ENCODE measurements around the gene SPINK4. TPM values are rescaled to one million over a fixed set of nuclear protein-coding genes. Genes with fewer than 3 reads are reported as not detected.

Gene SPINK4
- total RNA-seq, 1 donor from 2014 or later: not detected

GRCh38 chr9:33295571-33295970 is 55.6 kb downstream of the SPINK4 start:
- TF ChIP-seq CTCF (IDR thresholded peaks at IDR 0.05; ENCODE audit: insufficient read depth, low read length, poor library complexity, severe bottlenecking): no peak
- Histone ChIP-seq H3K36me3 (ENCODE audit: control insufficient read depth, insufficient read depth, low read length) (peaks cover under 1% of the 10 kb centered on the region), H3K27me3 (ENCODE audit: control insufficient read depth, insufficient read depth, low read length) (no peaks in the 10 kb centered on the region), H3K4me3 (ENCODE audit: low read depth, low read length) (no peak overlapping the region)
- DNase-seq (ENCODE audit: low read depth): no peak

- TF ChIP-seq CTCF (IDR thresholded peaks at IDR 0.05; ENCODE audit: insufficient read depth, low read length, poor library complexity, severe bottlenecking): no peak
- no peak for DNase-seq (ENCODE audit: low read depth)
- Histone ChIP-seq H3K4me3 (ENCODE audit: low read depth, low read length) (no peak overlapping the region), H3K36me3 (ENCODE audit: control insufficient read depth, insufficient read depth, low read length) (peaks cover 2% of the 10 kb centered on the region), H3K27me3 (ENCODE audit: control insufficient read depth, insufficient read depth, low read length) (no peaks in the 10 kb centered on the region)
These were observed 57.5 kb downstream of the SPINK4 start for GRCh38 chr9:33297432-33297831.

Other genes starting within 250 kb of the SPINK4 start
- gene APTX, start 238.5 kb upstream of the SPINK4 start, total RNA-seq: 33.3 and 43.1 TPM in 2 replicates
- gene DNAJA1, start 214.9 kb upstream of the SPINK4 start, total RNA-seq: 138 and 166 TPM in 2 replicates
- 18.1 and 18.9 TPM in 2 replicates for gene SMU1, start 163.5 kb upstream of the SPINK4 start, total RNA-seq
- 86.1 and 103 TPM in 2 replicates for gene B4GALT1, start 72.8 kb upstream of the SPINK4 start, total RNA-seq
- 54.8 and 59.0 TPM in 2 replicates for gene BAG1, start 24.5 kb downstream of the SPINK4 start, total RNA-seq
- gene CHMP5, start 24.9 kb downstream of the SPINK4 start, total RNA-seq: 80.0 and 84.9 TPM in 2 replicates
- gene NFX1, start 50.3 kb downstream of the SPINK4 start, total RNA-seq: 24.3 and 24.5 TPM in 2 replicates
- not detected in 2 replicates for gene AQP7, start 162.4 kb downstream of the SPINK4 start, total RNA-seq
- gene AQP3, start 207.4 kb downstream of the SPINK4 start, total RNA-seq: 0.89 and 1.1 TPM in 2 replicates
- gene NOL6, start 233.8 kb downstream of the SPINK4 start, total RNA-seq: 32.8 and 34.8 TPM in 2 replicates